Heart left ventricle (tissue), 13 donors: ENCODE data around the gene BSND.

Source experiments
- POLR2A ChIP-seq, 2 donors: fragments of 450-650 bp; IDR thresholded peaks; one replicate each; pipeline ENCODE4 v1.6.1; 2017; ENCODE audit warnings: antibody characterized with exemption in 2 of 2, mild to moderate bottlenecking in 2 of 2, moderate library complexity in 2 of 2
- TF ChIP-seq, protein P1 (sequence below), 12 donors: fragments of 200-600 bp; sonication (generic) in 4 of 12; IDR thresholded peaks; one replicate each; pipeline versions ENCODE4 v1.5.0 to v1.8.0; 2018 to 2022; ENCODE audit warnings: antibody characterized with exemption in 12 of 12, mild to moderate bottlenecking in 5 of 12
- donor health status: ischemic (EF 13 %, LVEDD 7.1; RV severe dilation, severe dysfunction).
- donor health status: DM: no; HTN: yes; CAD: no.
- donor health status: DM: no; HTN: no; CAD: no.
- donor health status: ischemic (EF 25% LVEDD 6.9; RV normal size, moderate dysfunction).
- donor health status: ischemic (EF 25% LVEDD 5.7; RV mildly dilated, moderate dysfunction).
- donor health status: ischemic (EF 35%, LVEDD 5.7; RV mildly dilated, moderate dysfunction).
- donor health status: nonischemic (EF 11% LVEDD 7.7; RV severe dilation, severe dysfunction).
- donor health status: DM: yes; HTN: yes; CAD: no.
- donor health status: PGD.
- donor health status: ischemic (EF 29% LVEDD 5.4; RV normal size, mild dysfunction).
- donor health status: nonischemic (EF 23%, LVEDD 6.1; RV moderate dilation, normal function).

DNA sequence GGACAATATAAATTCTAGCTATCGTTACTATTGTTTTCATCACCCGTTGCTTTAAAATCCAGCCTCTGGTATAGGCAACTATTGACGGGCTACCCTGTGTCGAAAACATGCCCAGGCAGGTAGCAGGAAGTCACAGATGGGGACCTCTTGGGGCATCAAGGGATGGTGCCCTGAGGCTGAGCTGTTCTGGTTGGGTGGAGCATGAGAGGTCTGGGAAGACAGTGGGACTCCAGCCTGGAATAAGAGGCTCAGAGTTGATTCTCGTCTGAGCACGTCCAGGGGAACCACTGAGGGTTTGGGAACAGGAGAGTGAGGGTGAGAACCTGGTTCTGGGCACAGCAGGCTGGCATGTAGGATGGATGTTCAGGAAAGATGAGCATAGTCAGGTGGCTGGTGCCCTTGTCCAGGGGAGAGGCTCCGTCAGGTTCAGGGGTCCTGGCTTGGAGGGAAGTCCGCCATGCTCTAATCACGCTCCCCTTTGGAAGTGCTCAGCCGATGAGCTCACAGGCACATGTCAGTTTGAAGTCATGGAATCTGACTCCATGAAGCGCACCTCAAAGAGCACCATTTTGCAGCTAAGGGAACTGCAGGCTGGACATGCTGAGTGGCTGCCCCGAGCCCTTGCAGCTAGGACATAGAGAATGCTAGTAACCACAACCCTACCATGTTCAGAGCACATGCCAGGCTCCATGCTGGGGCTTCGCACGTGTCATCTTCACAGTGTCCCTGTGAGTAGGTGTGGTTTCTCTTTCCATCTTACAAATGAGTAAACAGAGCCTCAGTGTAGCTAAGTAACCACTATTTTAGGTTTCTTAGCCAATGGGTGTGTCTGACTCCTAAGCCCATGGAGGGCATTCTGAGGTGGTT is 61.6 kb downstream of the BSND start:
- no peak for TF ChIP-seq POLR2A (IDR thresholded peaks at IDR 0.05)
- TF ChIP-seq, protein P1, sequence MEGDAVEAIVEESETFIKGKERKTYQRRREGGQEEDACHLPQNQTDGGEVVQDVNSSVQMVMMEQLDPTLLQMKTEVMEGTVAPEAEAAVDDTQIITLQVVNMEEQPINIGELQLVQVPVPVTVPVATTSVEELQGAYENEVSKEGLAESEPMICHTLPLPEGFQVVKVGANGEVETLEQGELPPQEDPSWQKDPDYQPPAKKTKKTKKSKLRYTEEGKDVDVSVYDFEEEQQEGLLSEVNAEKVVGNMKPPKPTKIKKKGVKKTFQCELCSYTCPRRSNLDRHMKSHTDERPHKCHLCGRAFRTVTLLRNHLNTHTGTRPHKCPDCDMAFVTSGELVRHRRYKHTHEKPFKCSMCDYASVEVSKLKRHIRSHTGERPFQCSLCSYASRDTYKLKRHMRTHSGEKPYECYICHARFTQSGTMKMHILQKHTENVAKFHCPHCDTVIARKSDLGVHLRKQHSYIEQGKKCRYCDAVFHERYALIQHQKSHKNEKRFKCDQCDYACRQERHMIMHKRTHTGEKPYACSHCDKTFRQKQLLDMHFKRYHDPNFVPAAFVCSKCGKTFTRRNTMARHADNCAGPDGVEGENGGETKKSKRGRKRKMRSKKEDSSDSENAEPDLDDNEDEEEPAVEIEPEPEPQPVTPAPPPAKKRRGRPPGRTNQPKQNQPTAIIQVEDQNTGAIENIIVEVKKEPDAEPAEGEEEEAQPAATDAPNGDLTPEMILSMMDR (IDR thresholded peaks at IDR 0.05): no peak
